ENCODE data around the gene RNASEH1. TPM values are rescaled to one million over a fixed set of nuclear protein-coding genes. Genes with fewer than 3 reads are reported as not detected.

The RNASEH1 gene
- total RNA-seq, 1 experiment from 2014 or later: 42.0 TPM

GRCh38 chr2:3589086-3589485, 31.0 kb upstream of the RNASEH1 start:
- no peaks in the 10 kb centered on the region for H3K27me3 Mint-ChIP-seq (ENCODE audit: low read depth)
- no peak overlapping the region for H3K14ac ChIP-seq (ENCODE audit: insufficient read depth, low read length)
- WGBS (ENCODE audit: extremely low coverage, insufficient read length, low lambda C conversion rate): no CpG with 5 or more reads among the region's 11 CpGs

More at GRCh38 chr2:3589086-3589485, 31.0 kb upstream of the RNASEH1 start:
- Histone ChIP-seq H2BK5ac (ENCODE audit: insufficient read length, low read length) (no peak overlapping the region), H2BK20ac (ENCODE audit: low read depth, low read length, poor library complexity, severe bottlenecking) (no peak overlapping the region), H3K79me2 (ENCODE audit: insufficient read depth, low read length) (no peaks in the 10 kb centered on the region), H2AFZ (ENCODE audit: low read length) (no peak overlapping the region), H3K27me3 (ENCODE audit: insufficient read depth, low read length) (no peaks in the 10 kb centered on the region), H3K27ac (ENCODE audit: insufficient read length, low read depth, low read length) (no peak overlapping the region), H3K4me1 (ENCODE audit: insufficient read depth, low read length) (no peaks in the 10 kb centered on the region), H3K9me3 (ENCODE audit: control insufficient read depth, low read depth, low read length) (no peaks in the 10 kb centered on the region), H4K20me1 (ENCODE audit: control insufficient read depth, insufficient read depth, insufficient read length) (no peaks in the 10 kb centered on the region), H2BK120ac (ENCODE audit: low read depth, low read length, poor library complexity, severe bottlenecking) (no peak overlapping the region), H2BK12ac (ENCODE audit: insufficient read length, low read depth, low read length) (no peak overlapping the region), H3K4me2 (ENCODE audit: insufficient read depth, insufficient read length, low read length) (no peak overlapping the region), H3T11ph (ENCODE audit: low read length) (no peak overlapping the region), H2AK5ac (ENCODE audit: insufficient read length, low read length) (no peak overlapping the region), H3K23me2 (ENCODE audit: insufficient read length, low read depth, low read length, poor library complexity, severe bottlenecking) (no peaks in the 10 kb centered on the region), H3K56ac (ENCODE audit: insufficient read length, low read depth, low read length) (no peak overlapping the region), H3K23ac (ENCODE audit: insufficient read length, low read depth, low read length) (no peak overlapping the region), H4K5ac (ENCODE audit: insufficient read length, low read depth, low read length) (no peak overlapping the region), H3K4ac (ENCODE audit: low read depth, low read length) (no peak overlapping the region), H4K91ac (ENCODE audit: insufficient read length, low read depth, low read length) (no peak overlapping the region), H2BK15ac (ENCODE audit: low read depth, low read length) (no peak overlapping the region), H3K79me1 (ENCODE audit: insufficient read depth, low read depth, low read length, poor library complexity, severe bottlenecking) (no peaks in the 10 kb centered on the region), H3K18ac (ENCODE audit: insufficient read length, low read depth, low read length) (no peak overlapping the region), H3K9ac (ENCODE audit: extremely low read depth, insufficient read length, low read length) (no peak overlapping the region), H4K8ac (replicated peaks; ENCODE audit: insufficient read length, low read depth, low read length) (no peak overlapping the region)
- Mint-ChIP-seq H3K9me3 (peaks cover 8 to 11% of the 10 kb centered on the region in 2 experiments), H3K4me3 (no peak overlapping the region), H3K36me3 (ENCODE audit: insufficient read depth in 1 of 3, low read depth in 3 of 3) (peaks cover 11 to 26% (median 14%) of the 10 kb centered on the region in 3 experiments), H3K27ac (no peak overlapping the region), H3K4me1 (no peaks in the 10 kb centered on the region)
- TF ChIP-seq, protein P1, sequence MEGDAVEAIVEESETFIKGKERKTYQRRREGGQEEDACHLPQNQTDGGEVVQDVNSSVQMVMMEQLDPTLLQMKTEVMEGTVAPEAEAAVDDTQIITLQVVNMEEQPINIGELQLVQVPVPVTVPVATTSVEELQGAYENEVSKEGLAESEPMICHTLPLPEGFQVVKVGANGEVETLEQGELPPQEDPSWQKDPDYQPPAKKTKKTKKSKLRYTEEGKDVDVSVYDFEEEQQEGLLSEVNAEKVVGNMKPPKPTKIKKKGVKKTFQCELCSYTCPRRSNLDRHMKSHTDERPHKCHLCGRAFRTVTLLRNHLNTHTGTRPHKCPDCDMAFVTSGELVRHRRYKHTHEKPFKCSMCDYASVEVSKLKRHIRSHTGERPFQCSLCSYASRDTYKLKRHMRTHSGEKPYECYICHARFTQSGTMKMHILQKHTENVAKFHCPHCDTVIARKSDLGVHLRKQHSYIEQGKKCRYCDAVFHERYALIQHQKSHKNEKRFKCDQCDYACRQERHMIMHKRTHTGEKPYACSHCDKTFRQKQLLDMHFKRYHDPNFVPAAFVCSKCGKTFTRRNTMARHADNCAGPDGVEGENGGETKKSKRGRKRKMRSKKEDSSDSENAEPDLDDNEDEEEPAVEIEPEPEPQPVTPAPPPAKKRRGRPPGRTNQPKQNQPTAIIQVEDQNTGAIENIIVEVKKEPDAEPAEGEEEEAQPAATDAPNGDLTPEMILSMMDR (conservative IDR thresholded peaks at IDR 0.05): no peak
- DNase-seq: no peak
